A549 (cell line): ENCODE data around the gene CYP4F2. TPM values are rescaled to one million over a fixed set of nuclear protein-coding genes. Genes with fewer than 3 reads are reported as not detected.
"Not testable (repeated sequence)": the region's sequence is repeated elsewhere in the genome, so short reads cannot be mapped to it uniquely, and the experiment has no call there.

Source experiments
- ATAC-seq, 2 experiments: fragments of 200-7000 bp in 1 of 2; fragments of >200 bp in 1 of 2; cut with Nextera tagmentation in 1 of 2; cut with Tn5 transposase in 1 of 2; 3 replicates each; pipeline versions ENCODE4 v1.8.0 to v1.9.1; 2018 to 2020; ENCODE audit warnings: mild to moderate bottlenecking in 1 of 2, moderate library complexity in 1 of 2
- CTCF ChIA-PET: fragments of 300-600 bp; sonication (Branson Sonifier 250); formaldehyde crosslinking; extraction: SDS; loops from one replicate; lab custom pipeline; 2021; ENCODE audit warnings: antibody characterized with exemption, inconsistent platforms; lab: Yijun Ruan, JAX
- POLR2A ChIA-PET: fragments of 350-600 bp; formaldehyde crosslinking; extraction: SDS; loops from one replicate; lab custom pipeline; 2021; ENCODE audit warnings: antibody characterized with exemption, inconsistent platforms; lab: Yijun Ruan, JAX
- DNase-seq, 2 experiments: peaks; one replicate each; pipeline versions ENCODE4 v3.0.0 to v3.0.0-alpha.2; 2011 to 2016; ENCODE audit warnings: low read depth in 1 of 2, low spot score in 1 of 2
- FAIRE-seq: peaks from 2 replicates; lab custom pipeline; 2011; peaks lifted over from hg19 to GRCh38; lab: Jason Lieb, UNC
- H3K27ac ChIP-seq, 2 experiments: fragments of >200 bp; sonication (Bioruptor Twin); formaldehyde crosslinking; 3 replicates each; pipeline ENCODE4 v1.5.1; 2016 to 2017
- H3K4me1 ChIP-seq: fragments of >200 bp; sonication (Bioruptor Twin); formaldehyde crosslinking; 3 replicates; pipeline ENCODE4 v1.6.1; 2016
- H3K4me2 ChIP-seq: fragments of >200 bp; sonication (Bioruptor Twin); formaldehyde crosslinking; 3 replicates; pipeline ENCODE4 v1.6.1; 2016
- H3K4me3 ChIP-seq: fragments of >200 bp; sonication (Bioruptor Twin); formaldehyde crosslinking; 3 replicates; pipeline ENCODE4 v1.5.1; 2016
- H3K9me3 ChIP-seq: fragments of >200 bp; sonication (Bioruptor Twin); formaldehyde crosslinking; 3 replicates; pipeline ENCODE4 v1.6.1; 2016
- BCL3 ChIP-seq: fragments of >200 bp; sonication (Bioruptor Twin); formaldehyde crosslinking; IDR thresholded peaks from 3 replicates; pipeline ENCODE4 v1.6.1; 2016
- BHLHE40 ChIP-seq: IDR thresholded peaks from 2 replicates; pipeline ENCODE4 v1.6.1; 2012; ENCODE audit warnings: low read depth, low read length, inconsistent platforms
- CHD2 ChIP-seq: fragments of 150-350 bp; IDR thresholded peaks from 2 replicates; pipeline ENCODE4 v1.6.1; 2014; ENCODE audit warnings: low read length; ENCODE audit not compliant: partially characterized antibody
- E2F6 ChIP-seq: IDR thresholded peaks from 2 replicates; pipeline ENCODE4 v1.6.1; 2012; ENCODE audit warnings: low read depth, borderline replicate concordance
- EHMT2 ChIP-seq: fragments of 200-600 bp; sonication (generic); IDR thresholded peaks from 2 replicates; pipeline ENCODE4 v1.6.1; 2016; ENCODE audit warnings: antibody characterized with exemption, low read depth, mild to moderate bottlenecking, moderate library complexity
- EP300 ChIP-seq, 2 experiments: fragments of >200 bp; sonication (Bioruptor Twin); formaldehyde crosslinking; IDR thresholded peaks; 2 replicates in 1 of 2; 3 replicates in 1 of 2; pipeline ENCODE4 v1.6.1; 2016 to 2017
- ESRRA ChIP-seq: fragments of 150-350 bp; IDR thresholded peaks from 2 replicates; pipeline ENCODE4 v1.6.1; 2014; ENCODE audit warnings: mild to moderate bottlenecking, low read length, borderline replicate concordance
- HES2 ChIP-seq: fragments of >200 bp; sonication (Bioruptor Twin); formaldehyde crosslinking; IDR thresholded peaks from 2 replicates; pipeline ENCODE4 v1.6.1; 2016
- HOXB13 ChIP-seq: fragments of 250-450 bp; sonication (Bioruptor Pico); IDR thresholded peaks from 2 replicates; pipeline ENCODE4 v1.5.0; 2020; ENCODE audit warnings: low read depth, mild to moderate bottlenecking, moderate library complexity
- MAFK ChIP-seq: fragments of 450-650 bp; IDR thresholded peaks from 2 replicates; pipeline ENCODE4 v1.6.1; 2014; ENCODE audit not compliant: partially characterized antibody
- MAZ ChIP-seq: fragments of 150-350 bp; IDR thresholded peaks from 2 replicates; pipeline ENCODE4 v1.6.1; 2014; ENCODE audit warnings: antibody characterized with exemption, low read depth, low read length, borderline replicate concordance
- NFE2L2 ChIP-seq: fragments of 150-350 bp; conservative IDR thresholded peaks from 2 replicates; pipeline ENCODE4 v1.6.1; 2014; ENCODE audit warnings: low read length
- PHF8 ChIP-seq: fragments of 200-600 bp; sonication (generic); IDR thresholded peaks from 2 replicates; pipeline ENCODE4 v1.6.1; 2016; ENCODE audit warnings: low read depth, mild to moderate bottlenecking, antibody characterized with exemption, moderate library complexity, borderline replicate concordance
- POLR2AphosphoS2 ChIP-seq: conservative IDR thresholded peaks from 2 replicates; pipeline ENCODE4 v1.6.1; 2012; ENCODE audit warnings: low read length, improper control_type of control experiment, inconsistent platforms
- RAD21 ChIP-seq, 2 experiments: fragments of >200 bp in 1 of 2; sonication (Bioruptor Twin) in 1 of 2; formaldehyde crosslinking in 1 of 2; IDR thresholded peaks in 1 of 2; conservative IDR thresholded peaks in 1 of 2; 2 replicates in 1 of 2; 3 replicates in 1 of 2; pipeline ENCODE4 v1.6.1; 2012 to 2018; ENCODE audit warnings: inconsistent platforms in 1 of 2
- RARB ChIP-seq: fragments of 250-450 bp; sonication (Bioruptor Pico); IDR thresholded peaks from 2 replicates; pipeline ENCODE4 v1.8.0; 2021; ENCODE audit warnings: mild to moderate bottlenecking, moderate library complexity
- RNF2 ChIP-seq: fragments of 200-600 bp; sonication (generic); IDR thresholded peaks from 2 replicates; pipeline ENCODE4 v1.6.1; 2016; ENCODE audit warnings: low read depth, mild to moderate bottlenecking, antibody characterized with exemption, moderate library complexity, borderline replicate concordance
- SREBF2 ChIP-seq: fragments of 450-650 bp; IDR thresholded peaks from 2 replicates; pipeline ENCODE4 v1.6.1; 2014; ENCODE audit warnings: mild to moderate bottlenecking, moderate library complexity
- TFCP2L1 ChIP-seq: fragments of 250-450 bp; sonication (Bioruptor Pico); IDR thresholded peaks from 2 replicates; pipeline ENCODE4 v1.5.0; 2021; ENCODE audit warnings: mild to moderate bottlenecking
- TP53 ChIP-seq: fragments of 250-450 bp; sonication (Bioruptor Pico); IDR thresholded peaks from 2 replicates; pipeline ENCODE4 v1.5.0; 2021; ENCODE audit warnings: mild to moderate bottlenecking, moderate library complexity
- WGBS: methylation state at CpG from one replicate; pipeline ENCODE4 v1.1.6; 2017; ENCODE audit errors: missing lambda C conversion rate; 5-methylcytosine and 5-hydroxymethylcytosine counted together
- polyA plus RNA-seq, 4 experiments: library from polyadenylated mRNA; depleted of rRNA in 3 of 4; stranded (reverse); fragments of >200 nt; fragmentation: RNase III in 1 of 4; extraction: RNeasy Plus Mini Kit Qiagen cat#74134 plus additional on column Dnase treatment in 1 of 4; gene quantifications; 2 replicates in 3 of 4; 3 replicates in 1 of 4; pipeline ENCODE4 v1.2.3, GENCODE V29; 2011 to 2017
- TF ChIP-seq, protein P1 (sequence below): fragments of 150-350 bp; IDR thresholded peaks from 2 replicates; pipeline ENCODE4 v1.6.1; 2014; ENCODE audit warnings: low read depth, mild to moderate bottlenecking, low read length
- TF ChIP-seq, protein P2 (sequence below): IDR thresholded peaks from 2 replicates; pipeline ENCODE4 v1.6.1; 2012
- TF ChIP-seq, protein P3 (sequence below): fragments of 200-600 bp; sonication (generic); IDR thresholded peaks from 2 replicates; pipeline ENCODE4 v1.6.1; 2016; ENCODE audit warnings: antibody characterized with exemption, mild to moderate bottlenecking, moderate library complexity

Gene CYP4F2
- polyA plus RNA-seq, 2 of the 4 experiments (the other 2 are of a cell fraction): 0.13 to 0.43 TPM

DNA sequence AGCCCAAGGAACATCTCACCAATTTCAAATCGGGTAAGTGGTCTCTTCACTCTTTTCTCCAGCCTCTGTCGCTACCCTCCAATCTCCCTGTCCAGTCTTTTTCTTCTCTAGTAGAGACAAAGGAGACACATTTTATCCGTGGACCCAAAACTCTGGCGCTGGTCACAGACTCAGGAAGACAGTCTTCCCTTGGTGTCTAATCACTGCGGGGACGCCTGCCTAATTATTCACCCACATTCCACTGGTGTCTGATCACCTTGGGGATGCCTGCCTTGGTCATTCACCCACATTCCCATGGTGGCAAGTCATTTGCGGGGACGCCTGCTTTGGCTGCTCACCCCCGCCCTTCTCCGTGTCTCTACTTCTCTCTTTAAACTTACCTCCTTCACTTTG is 68.6 kb downstream of the CYP4F2 start:
- POLR2A ChIA-PET: no interaction called here
- WGBS: 56% methylated on average over 10 of the region's 10 CpGs
- ATAC-seq: no peak
- Histone ChIP-seq H3K4me3 (no peak overlapping the region), H3K27ac (no peak overlapping the region), H3K4me2 (no peak overlapping the region), H3K9me3 (no peaks in the 10 kb centered on the region), H3K4me1 (no peaks in the 10 kb centered on the region)
- CTCF ChIA-PET: no interaction called here
- no peak for FAIRE-seq
- no peak for DNase-seq
- TF ChIP-seq, protein P1, sequence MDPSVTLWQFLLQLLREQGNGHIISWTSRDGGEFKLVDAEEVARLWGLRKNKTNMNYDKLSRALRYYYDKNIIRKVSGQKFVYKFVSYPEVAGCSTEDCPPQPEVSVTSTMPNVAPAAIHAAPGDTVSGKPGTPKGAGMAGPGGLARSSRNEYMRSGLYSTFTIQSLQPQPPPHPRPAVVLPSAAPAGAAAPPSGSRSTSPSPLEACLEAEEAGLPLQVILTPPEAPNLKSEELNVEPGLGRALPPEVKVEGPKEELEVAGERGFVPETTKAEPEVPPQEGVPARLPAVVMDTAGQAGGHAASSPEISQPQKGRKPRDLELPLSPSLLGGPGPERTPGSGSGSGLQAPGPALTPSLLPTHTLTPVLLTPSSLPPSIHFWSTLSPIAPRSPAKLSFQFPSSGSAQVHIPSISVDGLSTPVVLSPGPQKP: no peak
- TF ChIP-seq EP300 (IDR thresholded peaks at IDR 0.05) (no peak), MAFK (no peak), TFCP2L1 (CRISPR knock-in tag) (no peak), HOXB13 (no peak), PHF8 (no peak), E2F6 (no peak), RARB (CRISPR knock-in tag) (no peak), RNF2 (no peak)
- TF ChIP-seq, protein P2, sequence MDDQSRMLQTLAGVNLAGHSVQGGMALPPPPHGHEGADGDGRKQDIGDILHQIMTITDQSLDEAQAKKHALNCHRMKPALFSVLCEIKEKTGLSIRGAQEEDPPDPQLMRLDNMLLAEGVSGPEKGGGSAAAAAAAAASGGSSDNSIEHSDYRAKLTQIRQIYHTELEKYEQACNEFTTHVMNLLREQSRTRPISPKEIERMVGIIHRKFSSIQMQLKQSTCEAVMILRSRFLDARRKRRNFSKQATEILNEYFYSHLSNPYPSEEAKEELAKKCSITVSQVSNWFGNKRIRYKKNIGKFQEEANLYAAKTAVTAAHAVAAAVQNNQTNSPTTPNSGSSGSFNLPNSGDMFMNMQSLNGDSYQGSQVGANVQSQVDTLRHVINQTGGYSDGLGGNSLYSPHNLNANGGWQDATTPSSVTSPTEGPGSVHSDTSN: no peak

DNA sequence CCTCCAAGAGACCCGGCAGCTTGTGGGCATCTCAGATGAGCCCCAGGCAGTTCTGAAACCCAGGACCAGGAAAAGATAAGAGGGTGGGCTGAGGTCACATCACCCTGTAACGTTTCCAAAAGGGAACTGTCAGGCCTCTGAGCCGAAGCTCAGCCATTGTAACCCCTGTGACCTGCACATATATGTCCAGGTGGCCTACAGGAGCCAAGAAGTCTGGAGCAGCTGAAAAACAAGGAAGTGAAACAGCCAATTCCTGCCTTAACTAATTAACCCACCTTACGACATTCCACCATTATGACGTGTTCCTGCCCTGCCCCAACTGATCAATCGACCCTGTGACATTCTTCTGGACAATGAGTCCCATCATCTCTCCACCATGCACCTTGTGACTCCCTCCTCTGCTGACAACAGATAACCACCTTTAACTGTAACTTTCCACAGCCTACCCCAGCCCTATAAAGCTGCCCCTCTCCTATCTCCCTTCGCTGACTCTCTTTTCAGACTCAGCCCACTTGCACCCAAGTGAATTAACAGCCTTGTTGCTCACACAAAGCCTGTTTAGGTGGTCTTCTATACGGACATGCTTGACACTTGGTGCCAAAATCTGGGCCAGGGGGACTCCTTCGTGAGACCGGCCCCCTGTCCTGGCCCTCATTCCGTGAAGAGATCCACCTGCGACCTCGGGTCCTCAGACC is 69.1 kb downstream of the CYP4F2 start:
- H3K4me3 ChIP-seq, H3K4me2 ChIP-seq, ATAC-seq, H3K4me1 ChIP-seq, CTCF ChIA-PET, FAIRE-seq, H3K9me3 ChIP-seq, H3K27ac ChIP-seq, POLR2A ChIA-PET, DNase-seq: not testable (repeated sequence)
- 43% methylated on average over 13 of the region's 13 CpGs for WGBS

DNA sequence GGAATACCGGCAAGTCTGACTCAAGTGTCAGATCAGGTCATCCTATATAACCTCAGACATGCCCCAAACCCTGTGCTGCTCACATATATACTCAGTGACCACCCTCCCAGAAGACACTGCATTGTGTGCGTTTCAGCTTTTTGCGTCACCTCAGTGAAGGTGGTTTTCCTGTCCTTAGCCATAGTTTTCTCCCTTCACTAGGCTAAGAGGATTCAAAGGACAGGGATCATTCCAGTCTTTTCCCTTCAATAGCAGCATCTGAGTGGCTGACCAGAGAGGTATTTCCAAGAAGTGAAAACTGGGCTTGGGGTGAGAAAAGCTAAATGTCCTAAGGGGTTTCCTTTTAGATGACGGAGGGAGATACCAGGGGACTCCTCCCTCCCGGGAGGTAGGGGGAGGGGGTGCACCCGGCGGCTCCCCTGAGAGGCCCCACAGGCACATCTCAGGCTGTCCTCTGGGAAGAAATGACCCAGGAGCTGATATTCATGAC is 69.7 kb downstream of the CYP4F2 start:
- TF ChIP-seq NFE2L2 (no peak), POLR2AphosphoS2 (no peak), MAZ (no peak), HOXB13 (no peak), BCL3 (no peak), EHMT2 (no peak), RAD21 (conservative IDR thresholded peaks at IDR 0.05 in 1 of 2, IDR thresholded peaks at IDR 0.05 in 1 of 2) (no peak), CHD2 (no peak), MAFK (no peak), SREBF2 (no peak), HES2 (no peak), ESRRA (no peak), BHLHE40 (no peak), TP53 (CRISPR knock-in tag) (no peak)
- TF ChIP-seq, protein P2: no peak
- TF ChIP-seq, protein P3, sequence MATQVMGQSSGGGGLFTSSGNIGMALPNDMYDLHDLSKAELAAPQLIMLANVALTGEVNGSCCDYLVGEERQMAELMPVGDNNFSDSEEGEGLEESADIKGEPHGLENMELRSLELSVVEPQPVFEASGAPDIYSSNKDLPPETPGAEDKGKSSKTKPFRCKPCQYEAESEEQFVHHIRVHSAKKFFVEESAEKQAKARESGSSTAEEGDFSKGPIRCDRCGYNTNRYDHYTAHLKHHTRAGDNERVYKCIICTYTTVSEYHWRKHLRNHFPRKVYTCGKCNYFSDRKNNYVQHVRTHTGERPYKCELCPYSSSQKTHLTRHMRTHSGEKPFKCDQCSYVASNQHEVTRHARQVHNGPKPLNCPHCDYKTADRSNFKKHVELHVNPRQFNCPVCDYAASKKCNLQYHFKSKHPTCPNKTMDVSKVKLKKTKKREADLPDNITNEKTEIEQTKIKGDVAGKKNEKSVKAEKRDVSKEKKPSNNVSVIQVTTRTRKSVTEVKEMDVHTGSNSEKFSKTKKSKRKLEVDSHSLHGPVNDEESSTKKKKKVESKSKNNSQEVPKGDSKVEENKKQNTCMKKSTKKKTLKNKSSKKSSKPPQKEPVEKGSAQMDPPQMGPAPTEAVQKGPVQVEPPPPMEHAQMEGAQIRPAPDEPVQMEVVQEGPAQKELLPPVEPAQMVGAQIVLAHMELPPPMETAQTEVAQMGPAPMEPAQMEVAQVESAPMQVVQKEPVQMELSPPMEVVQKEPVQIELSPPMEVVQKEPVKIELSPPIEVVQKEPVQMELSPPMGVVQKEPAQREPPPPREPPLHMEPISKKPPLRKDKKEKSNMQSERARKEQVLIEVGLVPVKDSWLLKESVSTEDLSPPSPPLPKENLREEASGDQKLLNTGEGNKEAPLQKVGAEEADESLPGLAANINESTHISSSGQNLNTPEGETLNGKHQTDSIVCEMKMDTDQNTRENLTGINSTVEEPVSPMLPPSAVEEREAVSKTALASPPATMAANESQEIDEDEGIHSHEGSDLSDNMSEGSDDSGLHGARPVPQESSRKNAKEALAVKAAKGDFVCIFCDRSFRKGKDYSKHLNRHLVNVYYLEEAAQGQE: no peak
- FAIRE-seq (no peak), ATAC-seq (no peak), DNase-seq (no peak)
- CTCF ChIA-PET: interaction anchor here (0.6 kb wide), 1 partner anchor 183 kb away, joined by 5 read pairs; no protein-coding TSS in a partner anchor
- Histone ChIP-seq H3K9me3 (no peaks in the 10 kb centered on the region), H3K4me3 (no peak overlapping the region), H3K4me2 (no peak overlapping the region), H3K27ac (no peak overlapping the region), H3K4me1 (no peaks in the 10 kb centered on the region)
- WGBS: 57% methylated on average over 7 of the region's 7 CpGs
- POLR2A ChIA-PET: no interaction called here
